Smooth muscle cell (in vitro differentiated cells): ENCODE measurements around the gene FAM161A. TPM values are rescaled to one million over a fixed set of nuclear protein-coding genes. Genes with fewer than 3 reads are reported as not detected.

ENCODE experiments used
- DNase-seq: peaks from one replicate; lab custom pipeline; 2025; ENCODE audit not compliant: unreplicated experiment; lab: John Stamatoyannopoulos, UW
- H2AFZ ChIP-seq: fragments of 200-600 bp; sonication (generic); 2 replicates; pipeline ENCODE4 v1.6.0; 2016; ENCODE audit warnings: antibody characterized with exemption, low read depth, mild to moderate bottlenecking
- H3F3A ChIP-seq: fragments of 200-600 bp; sonication (generic); 2 replicates; pipeline ENCODE4 v1.6.0; 2017; ENCODE audit warnings: antibody characterized with exemption, low read depth
- H3K27ac ChIP-seq: fragments of 200-600 bp; sonication (generic); 2 replicates; pipeline ENCODE4 v1.5.1; 2016; ENCODE audit warnings: low read depth, mild to moderate bottlenecking
- H3K27me3 ChIP-seq: fragments of 200-600 bp; sonication (generic); 2 replicates; pipeline ENCODE4 v1.6.1; 2016; ENCODE audit warnings: low read depth, mild to moderate bottlenecking
- H3K36me3 ChIP-seq: fragments of 200-600 bp; sonication (generic); 2 replicates; pipeline ENCODE4 v1.5.1; 2016; ENCODE audit warnings: low read depth
- H3K4me1 ChIP-seq: fragments of 200-600 bp; sonication (generic); 2 replicates; pipeline ENCODE4 v1.5.1; 2016; ENCODE audit warnings: low read depth
- H3K4me2 ChIP-seq: fragments of 200-600 bp; sonication (generic); 2 replicates; pipeline ENCODE4 v1.6.0; 2016; ENCODE audit warnings: mild to moderate bottlenecking
- H3K4me3 ChIP-seq: fragments of 200-600 bp; sonication (generic); 2 replicates; pipeline ENCODE4 v1.5.1; 2016; ENCODE audit warnings: mild to moderate bottlenecking
- H3K79me2 ChIP-seq: fragments of 200-600 bp; sonication (generic); 2 replicates; pipeline ENCODE4 v1.6.0; 2016; ENCODE audit warnings: low read depth, mild to moderate bottlenecking
- H3K9ac ChIP-seq: fragments of 200-600 bp; sonication (generic); 2 replicates; pipeline ENCODE4 v1.6.0; 2016; ENCODE audit warnings: low read depth
- H3K9me3 ChIP-seq: fragments of 200-600 bp; sonication (generic); replicated peaks from 2 replicates; pipeline ENCODE4 v1.5.1; 2016; ENCODE audit warnings: low read depth
- H4K20me1 ChIP-seq: fragments of 200-600 bp; sonication (generic); 2 replicates; pipeline ENCODE4 v1.6.0; 2016; ENCODE audit warnings: low read depth
- WGBS: methylation state at CpG from one replicate; pipeline ENCODE4 v1.1.7; 2016; ENCODE audit warnings: low lambda C conversion rate; 5-methylcytosine and 5-hydroxymethylcytosine counted together
- polyA plus RNA-seq: library from polyadenylated mRNA; unstranded; fragments of >200 nt; fragmentation: Nextera tagmentation; extraction: Ambion mirVana; gene quantifications from 2 replicates; pipeline ENCODE4 v1.2.1, GENCODE V29; 2016
- total RNA-seq: library from RNA; depleted of rRNA; stranded (reverse); fragments of >200 nt; gene quantifications from 2 replicates; pipeline ENCODE4 v1.2.3, GENCODE V29; 2014
- TF ChIP-seq, protein P1 (sequence below): fragments of 200-600 bp; sonication (generic); IDR thresholded peaks from 2 replicates; pipeline ENCODE4 v1.5.1; 2017; ENCODE audit warnings: borderline replicate concordance, mild to moderate bottlenecking, antibody characterized with exemption; ENCODE audit not compliant: insufficient read depth, poor library complexity, severe bottlenecking

Gene FAM161A, protein sequence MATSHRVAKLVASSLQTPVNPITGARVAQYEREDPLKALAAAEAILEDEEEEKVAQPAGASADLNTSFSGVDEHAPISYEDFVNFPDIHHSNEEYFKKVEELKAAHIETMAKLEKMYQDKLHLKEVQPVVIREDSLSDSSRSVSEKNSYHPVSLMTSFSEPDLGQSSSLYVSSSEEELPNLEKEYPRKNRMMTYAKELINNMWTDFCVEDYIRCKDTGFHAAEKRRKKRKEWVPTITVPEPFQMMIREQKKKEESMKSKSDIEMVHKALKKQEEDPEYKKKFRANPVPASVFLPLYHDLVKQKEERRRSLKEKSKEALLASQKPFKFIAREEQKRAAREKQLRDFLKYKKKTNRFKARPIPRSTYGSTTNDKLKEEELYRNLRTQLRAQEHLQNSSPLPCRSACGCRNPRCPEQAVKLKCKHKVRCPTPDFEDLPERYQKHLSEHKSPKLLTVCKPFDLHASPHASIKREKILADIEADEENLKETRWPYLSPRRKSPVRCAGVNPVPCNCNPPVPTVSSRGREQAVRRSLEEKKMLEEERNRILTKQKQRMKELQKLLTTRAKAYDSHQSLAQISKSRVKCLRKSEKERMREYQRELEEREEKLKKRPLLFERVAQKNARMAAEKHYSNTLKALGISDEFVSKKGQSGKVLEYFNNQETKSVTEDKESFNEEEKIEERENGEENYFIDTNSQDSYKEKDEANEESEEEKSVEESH
- total RNA-seq (3.9 TPM in 2 replicates), polyA plus RNA-seq (4.1 and 5.7 TPM in 2 replicates)

- 1% methylated on average over 50 of the region's 50 CpGs for WGBS
- peak within 1 kb of the TSS; percentile 66 for H3K9ac ChIP-seq
- H4K20me1 ChIP-seq = no peaks in the 10 kb centered on the region
Measured at GRCh38 chr2:61853847-61854563, at the start of gene FAM161A. FAM161A (minus strand) TSS chr2:61854060; CDS start chr2:61854041, 19 bp downstream.

GRCh38 chr2:61900281-61900680 lies 46.4 kb upstream of the FAM161A start:
- WGBS = 40% methylated on average over 1 of the region's 1 CpG
- Histone ChIP-seq H3K4me1 (no peaks in the 10 kb centered on the region), H3F3A (no peaks in the 10 kb centered on the region), H3K9me3 (no peaks in the 10 kb centered on the region), H3K9ac (no peak overlapping the region), H4K20me1 (no peaks in the 10 kb centered on the region), H2AFZ (no peak overlapping the region), H3K27me3 (no peaks in the 10 kb centered on the region), H3K79me2 (no peaks in the 10 kb centered on the region), H3K4me2 (no peak overlapping the region), H3K36me3 (no peaks in the 10 kb centered on the region), H3K27ac (no peak overlapping the region), H3K4me3 (no peak overlapping the region)
- TF ChIP-seq, protein P1, sequence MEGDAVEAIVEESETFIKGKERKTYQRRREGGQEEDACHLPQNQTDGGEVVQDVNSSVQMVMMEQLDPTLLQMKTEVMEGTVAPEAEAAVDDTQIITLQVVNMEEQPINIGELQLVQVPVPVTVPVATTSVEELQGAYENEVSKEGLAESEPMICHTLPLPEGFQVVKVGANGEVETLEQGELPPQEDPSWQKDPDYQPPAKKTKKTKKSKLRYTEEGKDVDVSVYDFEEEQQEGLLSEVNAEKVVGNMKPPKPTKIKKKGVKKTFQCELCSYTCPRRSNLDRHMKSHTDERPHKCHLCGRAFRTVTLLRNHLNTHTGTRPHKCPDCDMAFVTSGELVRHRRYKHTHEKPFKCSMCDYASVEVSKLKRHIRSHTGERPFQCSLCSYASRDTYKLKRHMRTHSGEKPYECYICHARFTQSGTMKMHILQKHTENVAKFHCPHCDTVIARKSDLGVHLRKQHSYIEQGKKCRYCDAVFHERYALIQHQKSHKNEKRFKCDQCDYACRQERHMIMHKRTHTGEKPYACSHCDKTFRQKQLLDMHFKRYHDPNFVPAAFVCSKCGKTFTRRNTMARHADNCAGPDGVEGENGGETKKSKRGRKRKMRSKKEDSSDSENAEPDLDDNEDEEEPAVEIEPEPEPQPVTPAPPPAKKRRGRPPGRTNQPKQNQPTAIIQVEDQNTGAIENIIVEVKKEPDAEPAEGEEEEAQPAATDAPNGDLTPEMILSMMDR = no peak
- DNase-seq = no peak

More at GRCh38 chr2:61853847-61854563, at the start of gene FAM161A:
- Histone ChIP-seq H3F3A (peaks cover 7% of the 10 kb centered on the region), H2AFZ (peak within 1 kb of the TSS; percentile 92), H3K4me3 (peak within 1 kb of the TSS; percentile 87), H3K36me3 (no peaks in the 10 kb centered on the region), H3K79me2 (no peaks in the 10 kb centered on the region), H3K4me2 (peak within 1 kb of the TSS; percentile 99), H3K27me3 (no peaks in the 10 kb centered on the region), H3K4me1 (peaks cover 8% of the 10 kb centered on the region), H3K27ac (peak within 1 kb of the TSS; percentile 81), H3K9me3 (no peaks in the 10 kb centered on the region)
- DNase-seq = peak; percentile 83
- TF ChIP-seq, protein P1 = no peak

- no peak overlapping the region for H3K9ac ChIP-seq
- no peaks in the 10 kb centered on the region for H3K79me2 ChIP-seq
- no peak overlapping the region for H3K4me2 ChIP-seq
- H2AFZ ChIP-seq = no peak overlapping the region
- no peaks in the 10 kb centered on the region for H3K4me1 ChIP-seq
- no peaks in the 10 kb centered on the region for H3F3A ChIP-seq
- H3K9me3 ChIP-seq = no peaks in the 10 kb centered on the region
- no peak for DNase-seq
- H3K27me3 ChIP-seq = no peaks in the 10 kb centered on the region
- no peak overlapping the region for H3K27ac ChIP-seq
- H3K4me3 ChIP-seq = no peak overlapping the region
- H4K20me1 ChIP-seq = no peaks in the 10 kb centered on the region
- TF ChIP-seq, protein P1 = peak; percentile 32
- WGBS = 59% methylated on average over 2 of the region's 2 CpGs
- H3K36me3 ChIP-seq = no peaks in the 10 kb centered on the region
Measured at GRCh38 chr2:61898810-61899209, 45.0 kb upstream of the FAM161A start.
